Spinal cord (tissue), 10 donors: ENCODE measurements around the gene ITIH5. TPM values are rescaled to one million over a fixed set of nuclear protein-coding genes. Genes with fewer than 3 reads are reported as not detected.
A peak's percentile ranks its signal among the peaks of the same experiment; 100 is the strongest.
"Not testable (repeated sequence)": the region's sequence is repeated elsewhere in the genome, so short reads cannot be mapped to it uniquely, and the experiment has no call there.

Source experiments
- DNase-seq, 6 donors: peaks; one replicate each; pipeline versions ENCODE4 v3.0.0 to v3.0.0-alpha.2; 2013 to 2015; ENCODE audit warnings: low spot score in 6 of 6, low read depth in 4 of 6
- H3K27ac ChIP-seq: one replicate; pipeline ENCODE4 v1.5.1; 2013; ENCODE audit warnings: low read depth, low read length, control low read depth
- H3K27me3 ChIP-seq: one replicate; pipeline ENCODE4 v1.6.1; 2013; ENCODE audit warnings: low read length; ENCODE audit not compliant: control insufficient read depth, insufficient read depth
- H3K36me3 ChIP-seq: one replicate; pipeline ENCODE4 v1.6.1; 2013; ENCODE audit warnings: low read length; ENCODE audit not compliant: control insufficient read depth, insufficient read depth
- H3K4me1 ChIP-seq: one replicate; pipeline ENCODE4 v1.6.1; 2013; ENCODE audit warnings: low read length; ENCODE audit not compliant: control insufficient read depth, insufficient read depth
- H3K4me3 ChIP-seq: one replicate; pipeline ENCODE4 v1.5.1; 2013; ENCODE audit warnings: low read depth, low read length, control low read depth
- H3K9me3 ChIP-seq: one replicate; pipeline ENCODE4 v1.6.1; 2013; ENCODE audit warnings: low read length; ENCODE audit not compliant: control insufficient read depth, insufficient read depth
- WGBS: methylation state at CpG from one replicate; pipeline ENCODE4 v1.1.5; 2013; ENCODE audit warnings: missing lambda C conversion rate; ENCODE audit not compliant: insufficient coverage; 5-methylcytosine and 5-hydroxymethylcytosine counted together
- polyA plus RNA-seq, 2 donors: library from polyadenylated mRNA; unstranded; fragments of 120-200 nt; gene quantifications; one replicate each; pipeline ENCODE4 v1.2.1, GENCODE V29; 2013; ENCODE audit not compliant: insufficient read length in 2 of 2
- total RNA-seq, 2 donors: library from RNA; depleted of rRNA in 1 of 2; stranded (reverse); fragments of 120-200 nt in 1 of 2; fragments of >200 nt in 1 of 2; gene quantifications; one replicate each; pipeline versions ENCODE4 v1.2.3 to v1.2.4, GENCODE V29; 2013 to 2014
- donor health status: healthy.

Gene ITIH5
- total and polyA plus RNA-seq, 4 donors: 32.4 to 132 (median 56.4) TPM

GRCh38 chr10:7704071-7705016, 37.6 kb upstream of the ITIH5 start:
- Histone ChIP-seq H3K4me1 (no peaks in the 10 kb centered on the region), H3K36me3 (no peaks in the 10 kb centered on the region), H3K9me3 (no peaks in the 10 kb centered on the region), H3K27ac (no peak overlapping the region), H3K27me3 (no peaks in the 10 kb centered on the region), H3K4me3 (no peak overlapping the region)
- DNase-seq: peak in 1 of 6 donors; percentile 52
- WGBS: 100% methylated on average over 1 of the region's 8 CpGs

GRCh38 chr10:7703140-7703539, 36.4 kb upstream of the ITIH5 start, which contains the start of gene ITIH2:
Gene ITIH2, plus strand, starts transcription at chr10:7703316. Its CDS starts 119 bp downstream, at chr10:7703435.
- WGBS: 86% methylated on average over 1 of the region's 4 CpGs

GRCh38 chr10:7702288-7702812, 35.6 kb upstream of the ITIH5 start:
- Histone ChIP-seq H3K27ac (no peak overlapping the region), H3K4me1 (no peaks in the 10 kb centered on the region), H3K36me3 (no peaks in the 10 kb centered on the region), H3K4me3 (no peak overlapping the region), H3K9me3 (no peaks in the 10 kb centered on the region), H3K27me3 (no peaks in the 10 kb centered on the region)
- WGBS: 88% methylated on average over 1 of the region's 4 CpGs
- DNase-seq: peak in 1 of 6 donors; percentile 25

More at GRCh38 chr10:7703140-7703539, 36.4 kb upstream of the ITIH5 start, which contains the start of gene ITIH2:
- Histone ChIP-seq H3K36me3 (no peaks in the 10 kb centered on the region), H3K4me1 (no peaks in the 10 kb centered on the region), H3K9me3 (no peaks in the 10 kb centered on the region), H3K4me3 (no peak within 1 kb of the TSS), H3K27ac (peak within 1 kb of the TSS; percentile 30), H3K27me3 (no peaks in the 10 kb centered on the region)
- DNase-seq: peak in 1 of 6 donors; percentile 51

- H3K4me3 ChIP-seq: no peak overlapping the region
- no peak for DNase-seq
- H3K4me1 ChIP-seq: no peaks in the 10 kb centered on the region
- no peak overlapping the region for H3K27ac ChIP-seq
- H3K27me3 ChIP-seq: no peaks in the 10 kb centered on the region
- H3K36me3 ChIP-seq: no peaks in the 10 kb centered on the region
- 100% methylated on average over 3 of the region's 8 CpGs for WGBS
- no peaks in the 10 kb centered on the region for H3K9me3 ChIP-seq
Observed at GRCh38 chr10:7701158-7701742, 34.5 kb upstream of the ITIH5 start.

- H3K4me1 ChIP-seq: no peaks in the 10 kb centered on the region
- peak in 1 of 6 donors; percentile 5 for DNase-seq
- WGBS: no CpG with 5 or more reads among the region's 2 CpGs
- no peak overlapping the region for H3K27ac ChIP-seq
- no peaks in the 10 kb centered on the region for H3K27me3 ChIP-seq
- H3K4me3 ChIP-seq: no peak overlapping the region
- no peaks in the 10 kb centered on the region for H3K9me3 ChIP-seq
- H3K36me3 ChIP-seq: no peaks in the 10 kb centered on the region
Observed at GRCh38 chr10:7700577-7701125, 33.9 kb upstream of the ITIH5 start.

GRCh38 chr10:7697426-7697825, 30.7 kb upstream of the ITIH5 start:
- Histone ChIP-seq H3K36me3 (no peaks in the 10 kb centered on the region), H3K4me1 (no peaks in the 10 kb centered on the region), H3K27ac (no peak overlapping the region), H3K4me3 (no peak overlapping the region), H3K27me3 (no peaks in the 10 kb centered on the region), H3K9me3 (no peaks in the 10 kb centered on the region)
- 87% methylated on average over 7 of the region's 8 CpGs for WGBS
- DNase-seq: peak in 1 of 6 donors; percentile 78

- H3K27me3 ChIP-seq: no peaks in the 10 kb centered on the region
- no peak overlapping the region for H3K27ac ChIP-seq
- 65% methylated on average over 3 of the region's 3 CpGs for WGBS
- peak in 1 of 6 donors; percentile 49 for DNase-seq
- no peaks in the 10 kb centered on the region for H3K36me3 ChIP-seq
- H3K9me3 ChIP-seq: peaks cover 2% of the 10 kb centered on the region
- H3K4me3 ChIP-seq: no peak overlapping the region
- H3K4me1 ChIP-seq: no peaks in the 10 kb centered on the region
Observed at GRCh38 chr10:7696545-7696944, 29.8 kb upstream of the ITIH5 start.

GRCh38 chr10:7693194-7693593, 26.4 kb upstream of the ITIH5 start:
- not testable (repeated sequence) for H3K4me3 ChIP-seq, H3K36me3 ChIP-seq, H3K4me1 ChIP-seq, H3K27ac ChIP-seq, H3K9me3 ChIP-seq, H3K27me3 ChIP-seq, DNase-seq

GRCh38 chr10:7692368-7692767, 25.6 kb upstream of the ITIH5 start:
- not testable (repeated sequence) for DNase-seq

More at GRCh38 chr10:7692368-7692767, 25.6 kb upstream of the ITIH5 start:
- not testable (repeated sequence) for H3K27ac ChIP-seq, H3K4me1 ChIP-seq, H3K4me3 ChIP-seq, H3K27me3 ChIP-seq, H3K36me3 ChIP-seq, H3K9me3 ChIP-seq
